Osteoblast (primary cell): ENCODE data around the gene PTBP2. TPM values are rescaled to one million over a fixed set of nuclear protein-coding genes. Genes with fewer than 3 reads are reported as not detected.

Experiments
- DNase-seq: peaks from one replicate; pipeline ENCODE4 v3.0.0; 2011; ENCODE audit warnings: low spot score, mixed read lengths; ENCODE audit not compliant: insufficient read length; ENCODE audit errors: missing footprints
- H2AFZ ChIP-seq: 2 replicates; pipeline ENCODE4 v1.6.0; 2011; ENCODE audit warnings: mild to moderate bottlenecking, low read length
- H3K27ac ChIP-seq: 2 replicates; pipeline ENCODE4 v1.5.1; 2011; ENCODE audit warnings: mild to moderate bottlenecking, low read depth, low read length, moderate library complexity
- H3K27me3 ChIP-seq: 2 replicates; pipeline ENCODE4 v1.6.0; 2012; ENCODE audit warnings: mild to moderate bottlenecking, control low read depth, inconsistent platforms, low read length, moderate library complexity; ENCODE audit not compliant: insufficient read depth
- H3K36me3 ChIP-seq: 2 replicates; pipeline ENCODE4 v1.5.1; 2011; ENCODE audit warnings: mild to moderate bottlenecking, low read length, control low read depth, moderate library complexity; ENCODE audit not compliant: insufficient read depth
- H3K4me1 ChIP-seq: 2 replicates; pipeline ENCODE4 v1.5.1; 2011; ENCODE audit warnings: mild to moderate bottlenecking, low read length, control low read depth, moderate library complexity; ENCODE audit not compliant: insufficient read depth
- H3K4me2 ChIP-seq: 2 replicates; pipeline ENCODE4 v1.6.0; 2011; ENCODE audit warnings: mild to moderate bottlenecking, low read length; ENCODE audit not compliant: insufficient read depth
- H3K4me3 ChIP-seq: fragments of 200-600 bp; sonication (generic); 3 replicates; pipeline ENCODE4 v1.5.1; 2012; ENCODE audit warnings: mild to moderate bottlenecking, low read length, inconsistent platforms; ENCODE audit not compliant: insufficient read depth
- H3K79me2 ChIP-seq: 2 replicates; pipeline ENCODE4 v1.6.0; 2012; ENCODE audit warnings: mild to moderate bottlenecking, low read length, control low read depth, inconsistent platforms; ENCODE audit not compliant: insufficient read depth
- H3K9me3 ChIP-seq: 2 replicates; pipeline ENCODE4 v1.5.1; 2011; ENCODE audit warnings: low read depth, low read length, control low read depth
- H4K20me1 ChIP-seq: 2 replicates; pipeline ENCODE4 v1.6.0; 2012; ENCODE audit warnings: mild to moderate bottlenecking, low read length, control low read depth; ENCODE audit not compliant: insufficient read depth
- total RNA-seq: library from RNA; depleted of rRNA; stranded (reverse); fragments of >200 nt; gene quantifications from 2 replicates; pipeline ENCODE4 v1.2.3, GENCODE V29; 2012
- TF ChIP-seq, protein P1 (sequence below): IDR thresholded peaks from 2 replicates; pipeline ENCODE4 v1.5.1; 2011; ENCODE audit warnings: mild to moderate bottlenecking, low read depth, low read length, moderate library complexity; ENCODE audit errors: extremely low read depth

PTBP2 gene
- total RNA-seq, 1 donor, result 17.0 TPM

GRCh38 chr1:96861836-96862235, 140.3 kb downstream of the PTBP2 start:
- Histone ChIP-seq H3K36me3 (no peaks in the 10 kb centered on the region), H3K27me3 (no peaks in the 10 kb centered on the region), H3K4me3 (no peak overlapping the region), H3K4me1 (peaks cover 11% of the 10 kb centered on the region), H3K9me3 (no peaks in the 10 kb centered on the region), H3K27ac (no peak overlapping the region), H3K79me2 (no peaks in the 10 kb centered on the region), H3K4me2 (no peak overlapping the region), H4K20me1 (no peaks in the 10 kb centered on the region), H2AFZ (no peak overlapping the region)
- TF ChIP-seq, protein P1, sequence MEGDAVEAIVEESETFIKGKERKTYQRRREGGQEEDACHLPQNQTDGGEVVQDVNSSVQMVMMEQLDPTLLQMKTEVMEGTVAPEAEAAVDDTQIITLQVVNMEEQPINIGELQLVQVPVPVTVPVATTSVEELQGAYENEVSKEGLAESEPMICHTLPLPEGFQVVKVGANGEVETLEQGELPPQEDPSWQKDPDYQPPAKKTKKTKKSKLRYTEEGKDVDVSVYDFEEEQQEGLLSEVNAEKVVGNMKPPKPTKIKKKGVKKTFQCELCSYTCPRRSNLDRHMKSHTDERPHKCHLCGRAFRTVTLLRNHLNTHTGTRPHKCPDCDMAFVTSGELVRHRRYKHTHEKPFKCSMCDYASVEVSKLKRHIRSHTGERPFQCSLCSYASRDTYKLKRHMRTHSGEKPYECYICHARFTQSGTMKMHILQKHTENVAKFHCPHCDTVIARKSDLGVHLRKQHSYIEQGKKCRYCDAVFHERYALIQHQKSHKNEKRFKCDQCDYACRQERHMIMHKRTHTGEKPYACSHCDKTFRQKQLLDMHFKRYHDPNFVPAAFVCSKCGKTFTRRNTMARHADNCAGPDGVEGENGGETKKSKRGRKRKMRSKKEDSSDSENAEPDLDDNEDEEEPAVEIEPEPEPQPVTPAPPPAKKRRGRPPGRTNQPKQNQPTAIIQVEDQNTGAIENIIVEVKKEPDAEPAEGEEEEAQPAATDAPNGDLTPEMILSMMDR, result no peak
- peak; percentile 54 for DNase-seq

DNA sequence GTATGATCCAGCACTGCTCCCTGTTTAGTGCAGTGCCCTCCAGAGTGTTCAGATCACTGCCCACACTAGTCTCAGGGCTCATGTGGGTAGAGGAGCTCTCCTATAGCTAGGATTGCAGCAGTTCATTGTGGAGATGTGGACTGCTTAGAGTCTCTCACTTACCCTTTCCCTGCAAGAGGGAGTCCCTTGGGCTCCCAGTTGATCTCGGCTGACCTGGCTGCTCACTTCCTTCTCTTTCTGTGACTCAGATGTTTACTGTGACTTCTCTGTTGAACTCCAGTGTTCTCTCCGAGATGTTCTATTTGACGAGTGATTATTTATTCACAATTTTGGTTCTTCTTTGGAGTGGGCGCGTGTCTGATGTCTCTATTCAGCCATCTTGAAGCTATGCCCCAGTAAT, 141.9 kb downstream of the PTBP2 start:
- H3K27me3 ChIP-seq, result no peaks in the 10 kb centered on the region
- peak overlapping the region; percentile 61 for H2AFZ ChIP-seq
- H3K79me2 ChIP-seq, result no peaks in the 10 kb centered on the region
- TF ChIP-seq, protein P1, result no peak
- no peaks in the 10 kb centered on the region for H3K36me3 ChIP-seq
- no peak overlapping the region for H3K4me2 ChIP-seq
- H3K4me1 ChIP-seq, result peaks cover 11% of the 10 kb centered on the region
- no peaks in the 10 kb centered on the region for H4K20me1 ChIP-seq
- H3K9me3 ChIP-seq, result no peaks in the 10 kb centered on the region
- no peak overlapping the region for H3K27ac ChIP-seq
- no peak overlapping the region for H3K4me3 ChIP-seq
- DNase-seq, result no peak
